Measurements from ENCODE around the gene CTDSPL. TPM values are rescaled to one million over a fixed set of nuclear protein-coding genes. Genes with fewer than 3 reads are reported as not detected.

CTDSPL gene
- total RNA-seq, 1 donor = 10.9 TPM

DNA sequence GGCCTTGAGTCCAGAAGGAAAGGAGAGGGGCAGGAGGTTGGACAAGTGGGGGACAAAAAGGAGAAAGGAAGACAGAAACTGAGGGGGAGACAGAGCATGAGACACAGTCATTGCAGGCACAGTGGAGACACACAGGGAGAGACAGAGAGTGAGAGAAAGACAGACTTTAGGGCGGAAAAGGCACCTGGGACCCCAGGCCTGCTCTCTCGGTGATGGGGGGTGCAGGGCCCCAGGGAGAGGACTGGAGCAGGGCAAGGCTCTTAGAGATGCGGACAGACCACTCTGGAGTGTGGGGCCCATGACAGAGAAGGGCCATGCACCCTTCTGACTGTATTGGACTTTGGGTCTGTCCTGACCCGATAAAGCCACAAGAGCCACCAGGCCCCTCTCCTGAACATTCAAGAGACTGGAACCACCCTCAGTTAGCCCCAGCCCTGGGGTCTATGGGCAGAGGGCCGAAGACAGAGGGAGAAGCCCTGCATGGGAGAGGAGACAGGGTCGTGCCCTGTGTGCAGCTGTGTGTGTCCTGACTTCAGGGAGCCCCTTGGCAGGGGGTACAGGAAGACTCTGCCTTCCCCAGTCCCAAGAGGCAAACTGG lies 155.3 kb downstream of the CTDSPL start:
- no peaks in the 10 kb centered on the region for H3K4me1 ChIP-seq (ENCODE audit: insufficient read depth, low read length)
- H3K9me3 ChIP-seq (ENCODE audit: low read depth, low read length) = no peaks in the 10 kb centered on the region
- no peaks in the 10 kb centered on the region for H3K27me3 ChIP-seq (ENCODE audit: insufficient read depth, low read length)
- H3K4me3 ChIP-seq (ENCODE audit: low read length) = no peak overlapping the region

DNA sequence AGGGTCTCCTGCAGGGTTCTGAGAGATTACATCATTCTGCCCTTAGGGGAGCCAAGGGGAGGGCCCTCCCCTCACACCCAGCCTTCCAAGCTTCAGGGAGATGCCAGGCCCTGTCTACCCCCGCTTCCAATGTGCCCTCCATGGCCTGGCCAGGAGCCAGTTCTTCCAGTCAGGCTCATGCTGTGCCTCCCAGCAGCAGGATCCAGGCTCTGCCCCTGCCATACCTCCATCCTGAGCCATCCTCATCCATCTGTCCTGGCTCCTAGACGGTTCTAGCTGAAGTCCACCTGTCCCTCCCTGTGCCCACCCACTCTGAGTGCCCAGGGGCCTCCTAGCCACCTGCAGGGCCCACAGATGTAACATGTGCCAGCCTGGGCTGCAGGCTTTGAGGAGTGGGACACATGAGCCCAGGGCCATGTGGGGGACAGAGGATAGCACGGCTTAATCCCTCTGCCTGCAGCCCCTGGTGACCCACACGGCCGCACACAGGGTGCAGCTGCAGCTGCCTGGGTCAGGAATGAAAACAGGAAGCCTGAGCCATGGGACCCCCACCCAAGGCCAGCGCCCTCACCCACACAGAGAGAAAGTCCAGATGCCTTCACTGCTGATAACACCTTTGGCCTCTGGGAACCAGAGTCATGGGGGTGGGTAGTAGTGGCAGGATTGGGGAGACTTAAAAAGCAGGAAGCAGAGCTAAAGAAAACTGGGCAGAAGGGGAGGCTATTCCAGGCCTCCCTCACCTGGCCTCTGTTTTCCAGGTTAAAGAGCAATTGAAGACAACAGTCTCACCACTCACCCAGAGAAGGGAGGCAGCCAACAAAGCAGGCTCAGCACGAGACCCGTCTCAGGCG lies 156.0 kb downstream of the CTDSPL start:
- H3K9me3 ChIP-seq (ENCODE audit: low read depth, low read length) = no peaks in the 10 kb centered on the region
- H3K4me1 ChIP-seq (ENCODE audit: insufficient read depth, low read length) = peaks cover 3% of the 10 kb centered on the region
- H3K4me3 ChIP-seq (ENCODE audit: low read length) = no peak overlapping the region
- no peaks in the 10 kb centered on the region for H3K27me3 ChIP-seq (ENCODE audit: insufficient read depth, low read length)

DNA sequence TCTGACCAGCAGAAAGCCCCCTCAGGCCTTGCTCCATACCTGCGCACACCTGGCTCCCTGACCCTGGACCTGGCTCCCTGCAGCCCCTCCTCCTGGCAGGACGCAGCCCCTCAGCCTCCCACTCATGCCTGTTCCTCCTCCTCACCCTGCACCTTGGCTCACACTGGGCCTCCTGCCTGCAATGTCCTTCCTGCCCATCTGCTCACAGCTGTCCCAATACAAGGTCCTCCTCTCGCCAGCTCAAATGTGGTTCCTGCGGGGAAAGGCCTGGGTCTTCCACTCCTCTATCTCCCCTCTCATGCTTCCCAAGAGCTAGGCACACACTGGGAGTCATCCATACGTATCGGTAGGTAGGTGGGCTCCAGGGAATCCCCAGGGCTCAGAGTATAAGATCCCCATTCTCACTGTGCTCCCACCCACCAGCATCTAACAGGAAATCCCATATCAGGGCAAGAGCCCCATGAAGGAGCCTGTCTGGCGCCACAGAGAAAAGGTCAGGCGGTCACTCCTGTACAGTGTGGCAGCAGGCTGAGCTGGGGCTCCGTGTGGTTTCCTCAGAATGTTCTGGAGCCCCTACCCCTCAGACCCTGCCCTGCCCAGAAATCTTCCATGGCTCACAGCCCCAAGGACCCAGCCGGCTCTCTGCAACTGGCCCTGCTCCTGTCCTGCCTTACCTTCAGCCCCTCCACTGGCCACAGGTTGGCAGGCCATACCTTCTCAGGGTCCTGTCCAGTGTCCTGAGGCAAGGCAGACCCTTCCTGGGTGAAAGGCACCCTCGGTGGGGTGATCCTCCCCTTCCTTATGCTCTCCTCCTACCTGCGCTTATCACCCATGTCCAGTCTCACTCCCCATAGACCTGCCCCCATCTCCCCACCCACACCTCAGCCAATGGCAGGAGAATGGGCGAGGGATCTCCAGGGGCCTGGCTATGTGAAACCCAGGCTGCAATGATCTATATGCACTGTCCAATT lies 156.9 kb downstream of the CTDSPL start:
- H3K4me3 ChIP-seq (ENCODE audit: low read length) = no peak overlapping the region
- H3K27me3 ChIP-seq (ENCODE audit: insufficient read depth, low read length) = no peaks in the 10 kb centered on the region
- no peaks in the 10 kb centered on the region for H3K9me3 ChIP-seq (ENCODE audit: low read depth, low read length)
- peaks cover 7% of the 10 kb centered on the region for H3K4me1 ChIP-seq (ENCODE audit: insufficient read depth, low read length)

DNA sequence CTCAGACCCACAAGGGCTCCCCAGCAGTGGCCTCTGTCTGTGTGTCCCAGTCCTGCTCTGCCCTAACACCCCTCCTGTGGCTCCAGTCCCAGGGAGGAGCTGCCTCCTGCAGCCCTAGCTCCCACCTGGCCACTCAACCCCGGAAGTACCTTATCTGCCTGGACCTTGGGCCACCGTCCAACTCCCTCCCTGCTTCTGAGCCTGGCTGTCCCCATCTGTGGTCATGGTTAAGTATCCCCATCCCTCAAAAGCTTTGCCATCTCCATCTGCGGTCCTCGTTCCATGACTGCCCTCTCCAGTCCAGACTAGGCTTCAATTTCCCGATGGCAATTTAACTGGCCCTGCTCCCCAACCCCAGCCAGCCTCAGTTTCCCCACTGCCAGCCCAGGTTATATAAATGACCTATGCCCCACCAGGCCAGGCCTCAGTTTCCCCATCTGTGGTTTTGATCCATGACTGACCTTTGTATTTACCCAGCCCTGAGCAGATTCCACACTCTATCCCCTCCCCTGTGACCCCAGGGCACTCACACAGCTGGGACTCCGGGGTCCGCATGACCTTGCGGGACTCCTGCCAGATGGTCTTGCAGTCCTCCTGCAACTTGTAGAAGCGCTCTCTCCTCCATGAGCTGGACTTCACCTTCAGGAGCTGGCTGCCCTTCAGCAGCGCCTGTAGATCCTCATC lies 158.1 kb downstream of the CTDSPL start:
- Histone ChIP-seq H3K9me3 (ENCODE audit: low read depth, low read length) (no peaks in the 10 kb centered on the region), H3K4me3 (ENCODE audit: low read length) (no peak overlapping the region), H3K27me3 (ENCODE audit: insufficient read depth, low read length) (no peaks in the 10 kb centered on the region), H3K4me1 (ENCODE audit: insufficient read depth, low read length) (peaks cover 14% of the 10 kb centered on the region)

DNA sequence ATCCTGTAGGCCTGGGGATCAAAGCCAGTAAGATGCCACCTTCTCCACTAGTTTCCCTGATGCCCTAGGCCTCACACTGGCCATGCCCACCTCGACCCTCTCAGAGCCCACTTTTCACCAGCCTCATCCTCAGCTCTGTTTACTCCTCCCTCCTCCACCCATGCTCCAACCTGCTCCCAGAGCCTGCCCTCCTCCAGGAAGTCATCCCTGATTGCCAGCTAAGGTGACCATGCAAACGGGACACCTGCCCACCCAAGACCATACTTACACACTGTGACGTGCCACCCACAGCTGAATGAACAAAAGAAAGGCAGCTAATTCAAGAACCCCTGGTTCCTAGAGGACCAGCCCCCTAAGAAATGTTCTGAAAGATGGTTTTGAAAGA lies 158.7 kb downstream of the CTDSPL start:
- Histone ChIP-seq H3K27me3 (ENCODE audit: insufficient read depth, low read length) (no peaks in the 10 kb centered on the region), H3K4me1 (ENCODE audit: insufficient read depth, low read length) (peaks cover 16% of the 10 kb centered on the region), H3K9me3 (ENCODE audit: low read depth, low read length) (no peaks in the 10 kb centered on the region), H3K4me3 (ENCODE audit: low read length) (no peak overlapping the region)

DNA sequence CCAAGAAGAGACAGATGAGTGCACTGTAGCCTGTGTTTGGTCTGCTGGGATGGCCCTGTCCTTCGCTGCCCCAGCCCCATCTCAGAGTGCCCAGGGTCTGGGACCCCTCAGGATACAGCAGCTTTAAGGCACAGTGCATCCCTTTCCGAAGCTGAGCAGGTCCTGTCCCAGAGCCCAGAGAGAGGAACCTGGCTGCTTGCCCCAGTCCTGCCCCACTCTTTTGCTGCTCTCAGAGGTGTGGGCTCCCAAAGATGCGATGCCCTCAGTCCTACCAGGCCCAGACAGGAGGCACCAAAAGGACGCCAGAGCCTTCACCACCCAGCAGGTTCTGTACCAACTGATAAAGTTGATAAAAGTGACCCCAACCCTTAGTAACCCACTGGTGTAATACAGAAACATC lies 159.5 kb downstream of the CTDSPL start:
- no peaks in the 10 kb centered on the region for H3K27me3 ChIP-seq (ENCODE audit: insufficient read depth, low read length)

DNA sequence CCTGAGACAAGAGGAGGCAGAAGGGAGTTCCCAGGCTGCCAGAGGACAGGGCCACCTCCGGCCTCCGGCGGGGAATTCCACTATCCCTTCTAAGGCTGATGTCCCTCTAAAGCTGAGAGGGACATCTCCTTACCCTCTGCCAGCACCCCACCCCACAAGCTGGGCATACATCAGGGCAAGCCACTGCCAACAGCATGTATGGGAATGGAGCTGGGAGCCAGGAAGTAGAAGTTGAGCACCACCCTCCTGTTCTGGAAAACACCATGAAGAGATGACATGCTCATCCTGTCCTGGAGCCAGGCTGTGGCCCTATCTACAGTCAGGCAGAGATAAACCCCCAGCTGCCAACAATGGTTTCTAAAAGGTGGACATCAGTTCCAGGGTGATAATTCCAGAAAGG lies 160.6 kb downstream of the CTDSPL start:
- Histone ChIP-seq H3K4me1 (ENCODE audit: insufficient read depth, low read length) (peaks cover 24% of the 10 kb centered on the region), H3K9me3 (ENCODE audit: low read depth, low read length) (no peaks in the 10 kb centered on the region), H3K4me3 (ENCODE audit: low read length) (no peak overlapping the region), H3K27me3 (ENCODE audit: insufficient read depth, low read length) (no peaks in the 10 kb centered on the region)

More for the DNA sequence above, 159.5 kb downstream of the CTDSPL start:
- Histone ChIP-seq H3K9me3 (ENCODE audit: low read depth, low read length) (no peaks in the 10 kb centered on the region), H3K4me1 (ENCODE audit: insufficient read depth, low read length) (peaks cover 24% of the 10 kb centered on the region), H3K4me3 (ENCODE audit: low read length) (no peak overlapping the region)

DNA sequence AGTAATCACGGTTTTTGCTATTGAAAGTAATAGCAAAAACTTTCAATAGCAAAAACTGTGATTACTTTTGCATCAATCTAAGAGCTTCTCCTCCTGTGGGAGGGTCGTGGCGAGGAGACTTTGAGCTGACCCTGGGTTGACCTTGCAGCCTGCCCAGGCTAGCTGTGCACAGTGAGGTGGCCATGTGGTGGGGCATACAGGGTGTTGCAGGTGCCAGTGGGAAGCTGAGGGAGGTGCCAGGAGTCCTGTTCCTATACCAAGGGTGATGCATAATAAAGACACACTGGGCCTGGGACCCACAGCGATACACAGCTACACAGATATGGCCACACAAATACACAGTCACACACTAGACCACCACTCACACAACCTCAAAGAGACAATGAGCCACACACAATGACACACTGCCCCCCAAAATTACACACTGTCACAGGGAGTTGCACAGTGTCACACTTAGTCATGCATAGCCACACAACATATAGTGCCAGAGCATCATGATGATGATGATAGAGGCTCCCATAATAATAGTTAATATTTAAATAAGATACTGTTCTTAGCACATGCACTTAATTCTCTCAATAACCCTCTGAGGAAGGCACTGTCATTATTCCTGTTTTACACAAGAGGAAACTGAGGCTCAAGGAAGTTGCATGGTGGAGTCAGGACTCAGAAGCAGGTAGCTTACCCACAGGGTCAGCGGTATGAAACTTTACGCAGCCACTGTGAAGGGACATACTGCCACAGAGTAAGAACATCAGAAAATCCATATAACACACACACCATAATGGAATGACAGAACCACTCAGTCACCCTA lies 161.4 kb downstream of the CTDSPL start:
- H3K4me1 ChIP-seq (ENCODE audit: insufficient read depth, low read length) = peaks cover 24% of the 10 kb centered on the region

DNA sequence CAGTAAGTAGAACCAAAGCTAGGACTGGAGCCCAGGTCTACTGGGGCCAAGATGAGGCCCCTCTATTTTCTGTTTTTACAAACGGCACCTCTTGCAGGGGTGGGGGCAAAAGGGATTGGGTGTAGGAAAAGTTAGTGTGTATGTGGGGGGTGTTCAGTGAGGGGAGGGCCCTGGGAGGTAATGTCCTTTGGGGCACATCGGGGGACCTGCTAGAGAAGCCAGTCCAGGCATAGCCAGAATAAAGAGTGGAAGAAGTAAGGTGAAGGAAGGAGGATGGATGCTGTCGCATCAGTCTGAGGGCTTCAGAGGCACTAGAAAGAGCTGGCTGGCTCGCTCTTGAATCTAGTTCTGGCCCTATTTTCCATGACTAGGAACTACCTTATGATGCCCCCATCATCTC lies 165.2 kb downstream of the CTDSPL start:
- H3K4me3 ChIP-seq (ENCODE audit: low read length) = no peak overlapping the region
- H3K27me3 ChIP-seq (ENCODE audit: insufficient read depth, low read length) = peaks cover 36% of the 10 kb centered on the region
- H3K4me1 ChIP-seq (ENCODE audit: insufficient read depth, low read length) = peaks cover 45% of the 10 kb centered on the region
- H3K9me3 ChIP-seq (ENCODE audit: low read depth, low read length) = no peaks in the 10 kb centered on the region

More for the DNA sequence above, 161.4 kb downstream of the CTDSPL start:
- no peak overlapping the region for H3K4me3 ChIP-seq (ENCODE audit: low read length)
- peaks cover 7% of the 10 kb centered on the region for H3K27me3 ChIP-seq (ENCODE audit: insufficient read depth, low read length)
- no peaks in the 10 kb centered on the region for H3K9me3 ChIP-seq (ENCODE audit: low read depth, low read length)

DNA sequence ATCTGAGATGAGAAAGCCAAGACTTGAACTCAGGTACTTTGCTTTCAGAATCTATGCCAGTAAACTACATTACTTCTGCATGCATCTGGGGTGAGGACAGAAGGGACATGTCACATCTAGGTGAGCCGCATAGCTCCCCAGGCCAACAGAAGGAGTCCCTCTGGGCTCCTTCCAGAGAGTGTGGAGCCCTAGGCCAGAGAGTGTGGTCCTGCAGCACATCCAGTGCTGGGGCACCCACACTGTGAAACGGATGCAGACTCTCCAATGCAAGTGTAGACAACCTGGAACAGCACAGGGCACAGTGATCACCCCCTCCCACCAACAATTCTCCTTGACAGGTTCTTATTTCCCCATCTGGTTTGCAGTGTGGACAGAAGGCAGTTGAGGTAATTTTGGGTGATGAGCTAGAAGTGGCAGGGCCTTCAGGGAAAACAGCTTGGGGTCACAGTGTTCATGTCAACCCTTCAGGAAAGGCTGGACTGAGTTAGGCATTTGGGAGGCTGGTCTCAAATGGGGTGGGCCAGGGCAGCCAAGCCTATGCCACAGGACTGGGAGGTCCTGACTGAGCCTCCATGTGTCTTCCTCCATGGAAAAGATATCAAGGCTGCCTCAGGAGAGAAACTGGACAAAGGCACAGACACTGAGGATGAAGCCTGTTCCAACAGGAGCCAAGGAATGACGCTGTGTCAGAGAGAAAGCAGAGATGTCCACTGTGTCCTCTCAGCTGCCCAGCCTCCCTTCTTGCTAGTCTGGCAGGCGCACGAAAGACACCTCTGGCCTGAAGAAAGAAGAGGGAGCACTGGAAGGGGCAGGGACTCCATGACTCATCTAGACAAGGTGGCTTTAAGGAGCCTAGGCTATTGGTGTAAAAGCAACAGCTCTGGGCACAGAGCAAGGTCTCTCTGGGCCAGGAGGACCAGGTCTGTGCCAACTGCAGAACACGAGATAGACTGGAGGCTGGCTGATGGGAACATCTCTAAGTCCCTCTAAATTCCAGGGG lies 166.1 kb downstream of the CTDSPL start:
- peaks cover 39% of the 10 kb centered on the region for H3K27me3 ChIP-seq (ENCODE audit: insufficient read depth, low read length)
- no peak overlapping the region for H3K4me3 ChIP-seq (ENCODE audit: low read length)
- peaks cover 43% of the 10 kb centered on the region for H3K4me1 ChIP-seq (ENCODE audit: insufficient read depth, low read length)
- no peaks in the 10 kb centered on the region for H3K9me3 ChIP-seq (ENCODE audit: low read depth, low read length)

DNA sequence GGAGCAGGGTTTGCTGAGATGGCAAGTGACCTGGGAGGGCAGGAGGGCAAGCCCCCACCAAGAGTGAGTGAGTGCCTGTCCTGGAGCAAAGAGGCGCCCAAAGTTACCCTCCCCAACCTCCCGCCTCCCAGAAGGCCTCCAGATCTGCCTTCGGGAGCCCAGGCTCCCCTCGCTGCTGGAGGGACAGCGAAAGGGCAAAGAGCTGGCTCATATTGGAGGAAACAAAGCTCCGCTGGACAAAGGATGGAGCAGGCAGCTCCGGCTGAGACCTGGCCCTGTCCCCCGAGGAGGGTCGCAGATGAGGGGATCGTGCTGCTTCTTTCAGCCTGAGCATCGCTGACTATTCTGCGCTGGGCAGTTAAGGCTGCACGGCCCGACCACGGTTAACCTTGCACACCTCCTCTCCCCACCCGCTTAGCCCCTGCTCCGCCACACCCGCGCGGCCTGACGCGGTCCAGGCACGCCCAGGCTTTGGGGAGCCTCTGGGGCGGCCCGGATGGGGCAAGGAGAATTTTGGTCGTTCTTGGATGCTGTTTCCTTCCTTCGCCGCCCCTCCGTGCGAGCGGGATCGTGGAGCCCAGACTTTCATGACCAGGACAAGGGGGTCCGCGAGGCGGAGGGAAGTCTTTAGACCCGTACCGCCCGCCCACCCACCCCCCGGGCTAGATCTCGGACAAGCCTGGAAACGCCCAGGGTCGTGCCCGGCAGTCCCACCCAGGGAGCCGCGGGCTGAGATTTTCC lies 167.1 kb downstream of the CTDSPL start:
- Histone ChIP-seq H3K27me3 (ENCODE audit: insufficient read depth, low read length) (peaks cover 39% of the 10 kb centered on the region), H3K4me3 (ENCODE audit: low read length) (peak overlapping the region; percentile 24), H3K9me3 (ENCODE audit: low read depth, low read length) (no peaks in the 10 kb centered on the region), H3K4me1 (ENCODE audit: insufficient read depth, low read length) (peaks cover 37% of the 10 kb centered on the region)

DNA sequence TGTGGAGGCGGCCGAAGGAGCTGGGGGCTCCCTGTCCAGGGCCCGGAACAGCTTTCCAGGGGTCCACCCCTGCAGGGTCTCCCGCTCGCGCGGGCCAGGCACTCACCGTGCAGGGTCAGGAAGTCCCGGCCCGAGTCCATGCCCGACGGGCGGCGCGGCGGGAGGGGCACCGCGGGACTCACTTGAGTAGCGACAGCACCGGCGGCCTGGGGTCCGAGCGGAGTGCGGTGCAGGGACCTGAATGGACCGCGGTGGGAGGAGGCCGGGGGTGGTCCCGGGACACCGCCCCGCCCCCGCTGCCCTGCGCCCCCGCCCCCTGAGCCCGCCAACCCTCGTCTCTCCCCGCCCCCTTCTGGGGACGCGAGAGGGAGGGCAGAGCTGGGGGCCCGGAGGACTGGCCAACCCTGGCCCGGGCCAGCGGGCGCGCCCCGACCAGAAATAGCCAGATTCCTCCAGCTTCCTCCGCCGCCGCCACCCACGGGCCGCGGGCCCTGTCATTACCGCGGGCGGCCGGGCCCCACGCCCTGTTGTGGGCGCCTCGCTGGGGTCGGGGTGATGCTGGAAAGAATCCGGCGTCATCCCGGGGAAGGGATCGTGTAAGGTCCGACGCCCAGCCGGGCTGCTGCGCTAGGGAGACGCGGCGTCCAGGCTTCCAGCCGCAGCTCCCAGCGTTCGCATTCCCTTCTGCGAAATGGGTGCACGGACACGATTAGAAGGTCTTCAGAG lies 167.9 kb downstream of the CTDSPL start, which contains the start of gene PLCD1:
Gene PLCD1, minus strand, starts transcription at position 243 of the 726 bp plus-strand sequence. Its CDS starts 103 bp downstream, at position 140.
- no peaks in the 10 kb centered on the region for H3K9me3 ChIP-seq (ENCODE audit: low read depth, low read length)
- H3K4me3 ChIP-seq (ENCODE audit: low read length) = peak within 1 kb of the TSS; percentile 24
- H3K27me3 ChIP-seq (ENCODE audit: insufficient read depth, low read length) = peaks cover 39% of the 10 kb centered on the region
- peaks cover 32% of the 10 kb centered on the region for H3K4me1 ChIP-seq (ENCODE audit: insufficient read depth, low read length)

Data from mononuclear cell (primary cell).